HFF-Myc (cell line): ENCODE results near the gene OSBP.
A peak's percentile ranks its signal among the peaks of the same experiment; 100 is the strongest.

Experiments
- DNase-seq: peaks from one replicate; pipeline ENCODE4 v3.0.0-alpha.2; 2011; ENCODE audit warnings: low read depth; ENCODE audit errors: extremely low read depth
- H3K4me3 ChIP-seq: replicated peaks from 2 replicates; pipeline ENCODE4 v1.5.1; 2011; ENCODE audit warnings: low read depth, mild to moderate bottlenecking, control low read depth, low read length
- TF ChIP-seq, protein P1 (sequence below): IDR thresholded peaks from 2 replicates; pipeline ENCODE4 v1.5.1; 2012; ENCODE audit warnings: mild to moderate bottlenecking, low read depth, low read length, control low read depth; ENCODE audit errors: missing control alignments

Gene OSBP

GRCh38 chr11:59615637-59616395, at the start of gene OSBP:
Gene OSBP, minus strand, starts transcription at chr11:59615774. Its CDS starts 110 bp downstream, at chr11:59615664.
- TF ChIP-seq, protein P1, sequence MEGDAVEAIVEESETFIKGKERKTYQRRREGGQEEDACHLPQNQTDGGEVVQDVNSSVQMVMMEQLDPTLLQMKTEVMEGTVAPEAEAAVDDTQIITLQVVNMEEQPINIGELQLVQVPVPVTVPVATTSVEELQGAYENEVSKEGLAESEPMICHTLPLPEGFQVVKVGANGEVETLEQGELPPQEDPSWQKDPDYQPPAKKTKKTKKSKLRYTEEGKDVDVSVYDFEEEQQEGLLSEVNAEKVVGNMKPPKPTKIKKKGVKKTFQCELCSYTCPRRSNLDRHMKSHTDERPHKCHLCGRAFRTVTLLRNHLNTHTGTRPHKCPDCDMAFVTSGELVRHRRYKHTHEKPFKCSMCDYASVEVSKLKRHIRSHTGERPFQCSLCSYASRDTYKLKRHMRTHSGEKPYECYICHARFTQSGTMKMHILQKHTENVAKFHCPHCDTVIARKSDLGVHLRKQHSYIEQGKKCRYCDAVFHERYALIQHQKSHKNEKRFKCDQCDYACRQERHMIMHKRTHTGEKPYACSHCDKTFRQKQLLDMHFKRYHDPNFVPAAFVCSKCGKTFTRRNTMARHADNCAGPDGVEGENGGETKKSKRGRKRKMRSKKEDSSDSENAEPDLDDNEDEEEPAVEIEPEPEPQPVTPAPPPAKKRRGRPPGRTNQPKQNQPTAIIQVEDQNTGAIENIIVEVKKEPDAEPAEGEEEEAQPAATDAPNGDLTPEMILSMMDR: no peak
- DNase-seq: peak; percentile 100
- H3K4me3 ChIP-seq: peak within 1 kb of the TSS; percentile 93

GRCh38 chr11:59660621-59661020, 45.0 kb upstream of the OSBP start:
- H3K4me3 ChIP-seq: no peak overlapping the region
- no peak for DNase-seq
- TF ChIP-seq, protein P1: no peak

DNA sequence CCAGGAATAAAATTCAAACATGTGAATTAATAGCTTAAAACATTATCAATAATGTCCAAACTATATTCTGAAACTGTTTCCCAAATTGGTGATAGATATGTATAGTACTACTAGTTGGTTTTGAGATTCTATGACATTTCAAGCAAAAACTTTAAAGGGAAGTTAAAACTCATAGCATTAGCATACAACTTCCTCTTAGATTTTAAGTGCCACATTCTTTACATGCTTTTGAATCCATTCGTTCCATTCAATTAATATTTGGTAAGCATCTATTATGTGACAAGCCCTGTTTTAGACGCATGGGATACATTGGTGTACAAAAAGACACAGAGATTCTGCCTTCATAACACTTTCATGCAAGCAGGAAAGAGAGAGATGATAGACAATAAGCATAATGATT, 44.4 kb upstream of the OSBP start:
- TF ChIP-seq, protein P1: no peak
- no peak for DNase-seq
- H3K4me3 ChIP-seq: no peak overlapping the region

GRCh38 chr11:59658036-59658435, 42.5 kb upstream of the OSBP start:
- no peak for DNase-seq
- H3K4me3 ChIP-seq: no peak overlapping the region
- TF ChIP-seq, protein P1: no peak

GRCh38 chr11:59654893-59655292, 39.3 kb upstream of the OSBP start:
- no peak for DNase-seq
- H3K4me3 ChIP-seq: no peak overlapping the region
- TF ChIP-seq, protein P1: no peak

- no peak for DNase-seq
- TF ChIP-seq, protein P1: no peak
- H3K4me3 ChIP-seq: no peak overlapping the region
These were observed 31.8 kb upstream of the OSBP start for GRCh38 chr11:59647245-59647980.
